ENCODE measurements around the gene PALLD.
"Not testable (repeated sequence)": the region's sequence is repeated elsewhere in the genome, so short reads cannot be mapped to it uniquely, and the experiment has no call there.

The PALLD gene

GRCh38 chr4:168787801-168788595 lies 291.1 kb downstream of the PALLD start:
- H3K4me3 ChIP-seq (ENCODE audit: low read length) = no peak overlapping the region
- no peak for DNase-seq (ENCODE audit: low read depth, low spot score)

- no peak for DNase-seq (ENCODE audit: low read depth, low spot score)
- H3K4me3 ChIP-seq (ENCODE audit: low read length) = no peak overlapping the region
Observed at GRCh38 chr4:168790898-168791297, 294.0 kb downstream of the PALLD start.

- no peak for DNase-seq (ENCODE audit: low read depth, low spot score)
- no peak overlapping the region for H3K4me3 ChIP-seq (ENCODE audit: low read length)
Observed at GRCh38 chr4:168791376-168791775, 294.5 kb downstream of the PALLD start.

- no peak overlapping the region for H3K4me3 ChIP-seq (ENCODE audit: low read length)
- DNase-seq (ENCODE audit: low read depth, low spot score) = no peak
Observed at GRCh38 chr4:168793542-168793941, 296.7 kb downstream of the PALLD start.

GRCh38 chr4:168794092-168794707 lies 297.3 kb downstream of the PALLD start:
- DNase-seq (ENCODE audit: low read depth, low spot score) = no peak
- no peak overlapping the region for H3K4me3 ChIP-seq (ENCODE audit: low read length)

- H3K4me3 ChIP-seq (ENCODE audit: low read length) = no peak overlapping the region
- DNase-seq (ENCODE audit: low read depth, low spot score) = no peak
Observed at GRCh38 chr4:168794881-168795280, 298.0 kb downstream of the PALLD start.

- H3K4me3 ChIP-seq (ENCODE audit: low read length) = no peak overlapping the region
- DNase-seq (ENCODE audit: low read depth, low spot score) = no peak
Observed at GRCh38 chr4:168795346-168795745, 298.5 kb downstream of the PALLD start.

GRCh38 chr4:168796362-168797106 lies 299.7 kb downstream of the PALLD start:
- no peak overlapping the region for H3K4me3 ChIP-seq (ENCODE audit: low read length)
- DNase-seq (ENCODE audit: low read depth, low spot score) = no peak

- DNase-seq (ENCODE audit: low read depth, low spot score) = no peak
- H3K4me3 ChIP-seq (ENCODE audit: low read length) = no peak overlapping the region
Observed at GRCh38 chr4:168797194-168797593, 300.3 kb downstream of the PALLD start.

GRCh38 chr4:168797738-168798375 lies 301.0 kb downstream of the PALLD start:
- H3K4me3 ChIP-seq (ENCODE audit: low read length) = no peak overlapping the region
- no peak for DNase-seq (ENCODE audit: low read depth, low spot score)

GRCh38 chr4:168800926-168801325 lies 304.1 kb downstream of the PALLD start:
- DNase-seq (ENCODE audit: low read depth, low spot score) = no peak
- H3K4me3 ChIP-seq (ENCODE audit: low read length) = no peak overlapping the region

- no peak overlapping the region for H3K4me3 ChIP-seq (ENCODE audit: low read length)
- DNase-seq (ENCODE audit: low read depth, low spot score) = no peak
Observed at GRCh38 chr4:168802222-168802621, 305.4 kb downstream of the PALLD start.

- not testable (repeated sequence) for DNase-seq (ENCODE audit: low read depth, low spot score); H3K4me3 ChIP-seq (ENCODE audit: low read length)
Observed at GRCh38 chr4:168803052-168803451, 306.2 kb downstream of the PALLD start.

- no peak for DNase-seq (ENCODE audit: low read depth, low spot score)
- H3K4me3 ChIP-seq (ENCODE audit: low read length) = no peak overlapping the region
Observed at GRCh38 chr4:168803732-168804131, 306.9 kb downstream of the PALLD start.

GRCh38 chr4:168804146-168804545 lies 307.3 kb downstream of the PALLD start:
- H3K4me3 ChIP-seq (ENCODE audit: low read length) = no peak overlapping the region
- no peak for DNase-seq (ENCODE audit: low read depth, low spot score)

GRCh38 chr4:168805341-168805740 lies 308.5 kb downstream of the PALLD start:
- H3K4me3 ChIP-seq (ENCODE audit: low read length) = no peak overlapping the region
- DNase-seq (ENCODE audit: low read depth, low spot score) = no peak

GRCh38 chr4:168806247-168806646 lies 309.4 kb downstream of the PALLD start:
- not testable (repeated sequence) for H3K4me3 ChIP-seq (ENCODE audit: low read length); DNase-seq (ENCODE audit: low read depth, low spot score)

GRCh38 chr4:168811207-168811606 lies 314.4 kb downstream of the PALLD start:
- no peak for DNase-seq (ENCODE audit: low read depth, low spot score)
- H3K4me3 ChIP-seq (ENCODE audit: low read length) = no peak overlapping the region

GRCh38 chr4:168811786-168812651 lies 315.2 kb downstream of the PALLD start:
- no peak for DNase-seq (ENCODE audit: low read depth, low spot score)
- H3K4me3 ChIP-seq (ENCODE audit: low read length) = no peak overlapping the region
